Esophagus muscularis mucosa (tissue), 4 donors: ENCODE measurements around the gene CEP55.

Source experiments
- EP300 ChIP-seq: sonication (generic); formaldehyde crosslinking; IDR thresholded peaks from one replicate; pipeline ENCODE4 v1.6.1; 2017; ENCODE audit warnings: antibody characterized with exemption
- POLR2A ChIP-seq: fragments of 450-650 bp; IDR thresholded peaks from one replicate; pipeline ENCODE4 v1.6.1; 2017; ENCODE audit warnings: antibody characterized with exemption, moderate library complexity, mild to moderate bottlenecking, low read depth
- POLR2AphosphoS5 ChIP-seq, 2 donors: sonication (generic); formaldehyde crosslinking; IDR thresholded peaks; one replicate each; pipeline ENCODE4 v1.6.1; 2017; ENCODE audit warnings: antibody characterized with exemption in 2 of 2
- TF ChIP-seq, protein P1 (sequence below), 3 experiments: fragments of 200-600 bp in 2 of 3; fragments of 450-650 bp in 1 of 3; sonication (generic) in 2 of 3; IDR thresholded peaks; one replicate each; pipeline ENCODE4 v1.5.1; 2017 to 2019; ENCODE audit warnings: antibody characterized with exemption in 3 of 3, mild to moderate bottlenecking in 2 of 3, moderate library complexity in 1 of 3

DNA sequence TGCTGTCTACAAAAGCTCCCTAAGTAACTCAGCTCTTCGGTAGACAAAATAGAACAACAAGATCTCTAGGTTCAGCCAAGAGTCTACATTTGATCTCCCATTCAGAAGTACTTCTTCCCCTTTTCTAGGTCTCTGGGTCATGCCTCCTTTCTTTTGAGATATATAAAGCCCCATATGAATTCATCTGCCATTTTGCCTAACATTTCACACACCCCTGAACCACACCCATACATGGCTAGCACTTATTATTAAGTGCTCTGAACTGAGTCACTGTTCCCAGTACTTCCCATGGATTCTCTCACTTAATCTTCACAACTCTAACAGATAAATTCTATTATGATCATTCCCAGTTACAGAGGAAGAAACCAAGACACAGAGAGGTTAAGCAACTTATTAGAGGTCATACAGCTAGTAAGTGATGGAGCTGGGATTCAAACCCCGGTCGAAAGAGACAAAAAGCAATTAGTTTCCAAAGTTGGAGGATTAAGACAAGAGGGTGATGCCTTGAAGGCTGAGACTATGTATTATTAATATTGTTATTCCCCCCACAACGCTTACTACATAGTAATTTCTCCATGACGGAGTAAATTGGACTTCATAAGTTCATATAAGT is 31.5 kb upstream of the CEP55 start:
- TF ChIP-seq, protein P1, sequence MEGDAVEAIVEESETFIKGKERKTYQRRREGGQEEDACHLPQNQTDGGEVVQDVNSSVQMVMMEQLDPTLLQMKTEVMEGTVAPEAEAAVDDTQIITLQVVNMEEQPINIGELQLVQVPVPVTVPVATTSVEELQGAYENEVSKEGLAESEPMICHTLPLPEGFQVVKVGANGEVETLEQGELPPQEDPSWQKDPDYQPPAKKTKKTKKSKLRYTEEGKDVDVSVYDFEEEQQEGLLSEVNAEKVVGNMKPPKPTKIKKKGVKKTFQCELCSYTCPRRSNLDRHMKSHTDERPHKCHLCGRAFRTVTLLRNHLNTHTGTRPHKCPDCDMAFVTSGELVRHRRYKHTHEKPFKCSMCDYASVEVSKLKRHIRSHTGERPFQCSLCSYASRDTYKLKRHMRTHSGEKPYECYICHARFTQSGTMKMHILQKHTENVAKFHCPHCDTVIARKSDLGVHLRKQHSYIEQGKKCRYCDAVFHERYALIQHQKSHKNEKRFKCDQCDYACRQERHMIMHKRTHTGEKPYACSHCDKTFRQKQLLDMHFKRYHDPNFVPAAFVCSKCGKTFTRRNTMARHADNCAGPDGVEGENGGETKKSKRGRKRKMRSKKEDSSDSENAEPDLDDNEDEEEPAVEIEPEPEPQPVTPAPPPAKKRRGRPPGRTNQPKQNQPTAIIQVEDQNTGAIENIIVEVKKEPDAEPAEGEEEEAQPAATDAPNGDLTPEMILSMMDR (IDR thresholded peaks at IDR 0.05), result no peak
- TF ChIP-seq EP300 (no peak), POLR2AphosphoS5 (IDR thresholded peaks at IDR 0.05) (no peak), POLR2A (no peak)
